GM19372 (cell line): ENCODE data around the gene AMBN.

Experiments
- ATAC-seq: cut with Tn5 transposase; IDR thresholded peaks from one replicate; pipeline ENCODE4 v1.9.1; 2021; ENCODE audit warnings: mild to moderate bottlenecking, low read depth, moderate library complexity; ENCODE audit not compliant: unreplicated experiment

AMBN gene

GRCh38 chr4:70591955-70592582 lies at the start of gene AMBN:
TSS of gene AMBN (plus strand) at chr4:70592256. CDS start at chr4:70592359, 103 bp downstream.
- no peak for ATAC-seq

DNA sequence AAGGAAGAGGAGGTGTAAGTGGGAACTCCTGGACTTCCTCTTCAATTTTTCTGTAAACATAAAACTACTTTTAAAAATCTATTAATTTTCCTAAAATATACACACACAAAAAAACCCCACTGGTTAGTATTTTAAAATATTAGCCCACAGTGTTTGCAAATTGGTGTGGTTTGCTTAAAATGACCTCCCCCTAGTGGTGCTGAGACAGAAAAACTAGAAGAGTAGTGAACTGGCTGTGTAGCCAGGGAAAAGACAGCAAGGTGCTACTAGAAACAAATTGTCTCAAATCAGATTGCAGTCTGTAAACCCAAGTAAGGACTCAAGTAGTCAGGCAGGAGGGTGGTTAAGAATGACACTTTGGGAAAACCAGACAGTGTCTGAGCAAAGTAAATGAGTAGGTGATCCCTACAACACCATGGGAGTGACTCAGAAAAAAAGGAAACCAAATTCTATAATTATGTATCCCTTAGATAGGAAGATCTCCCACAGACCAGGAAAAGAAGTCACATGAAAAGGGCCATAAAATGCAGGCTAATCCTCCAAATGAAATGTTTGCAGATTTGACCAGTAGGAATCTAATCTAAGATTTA lies 47.7 kb upstream of the AMBN start:
- ATAC-seq, result no peak

GRCh38 chr4:70556856-70557255 lies 35.2 kb upstream of the AMBN start:
- ATAC-seq, result no peak

DNA sequence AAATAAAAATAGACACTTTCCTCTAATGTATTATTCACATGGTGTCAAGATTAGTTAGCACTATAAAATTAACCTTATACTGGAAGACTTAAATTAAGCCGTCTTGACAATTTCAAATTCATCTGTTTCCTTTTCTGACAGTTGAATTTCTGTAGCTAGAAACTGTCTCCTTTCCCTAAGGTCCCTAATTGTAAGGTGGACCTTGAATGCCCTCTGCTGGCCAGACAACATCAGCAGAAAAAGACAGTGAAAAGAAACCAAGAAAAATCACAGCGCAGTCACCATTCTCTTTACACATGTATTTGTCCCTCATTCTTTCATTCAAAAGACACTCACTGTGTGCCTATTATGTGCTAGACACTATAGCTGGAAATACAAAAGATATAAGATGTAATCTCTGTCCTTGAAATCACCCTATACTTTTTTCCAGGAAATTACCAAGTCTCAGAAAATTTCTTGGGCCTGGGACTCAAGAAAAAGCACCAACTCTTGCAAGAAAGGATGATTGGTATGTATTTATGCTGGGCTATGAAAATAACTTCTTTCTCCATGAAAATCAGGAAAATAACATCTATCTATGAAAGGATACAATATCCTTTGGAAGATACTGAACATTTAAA lies 32.7 kb upstream of the AMBN start:
- peak; percentile 89 for ATAC-seq

GRCh38 chr4:70559924-70560323 lies 32.1 kb upstream of the AMBN start:
- no peak for ATAC-seq

GRCh38 chr4:70564033-70564432 lies 28.0 kb upstream of the AMBN start:
- ATAC-seq, result no peak

DNA sequence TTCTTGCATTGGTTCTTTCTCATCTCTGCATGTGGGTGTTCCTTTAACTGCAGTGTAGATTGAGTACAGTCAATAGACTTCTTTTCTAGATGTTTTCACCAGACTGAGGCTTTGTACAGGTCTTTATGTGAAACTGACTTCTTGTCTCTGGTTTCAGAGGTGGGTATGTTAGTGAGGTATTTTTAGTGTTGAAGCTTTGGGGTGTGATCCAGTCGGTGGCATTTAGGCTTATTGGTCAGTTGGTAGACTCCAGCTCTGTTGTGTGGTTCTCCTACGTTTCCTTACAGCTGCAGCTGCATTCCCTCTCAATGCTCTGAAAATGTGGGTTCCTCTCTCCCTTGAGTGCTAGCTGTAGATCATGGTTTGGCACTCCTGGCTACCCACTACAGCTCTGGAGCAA lies 21.3 kb upstream of the AMBN start:
- ATAC-seq, result no peak

DNA sequence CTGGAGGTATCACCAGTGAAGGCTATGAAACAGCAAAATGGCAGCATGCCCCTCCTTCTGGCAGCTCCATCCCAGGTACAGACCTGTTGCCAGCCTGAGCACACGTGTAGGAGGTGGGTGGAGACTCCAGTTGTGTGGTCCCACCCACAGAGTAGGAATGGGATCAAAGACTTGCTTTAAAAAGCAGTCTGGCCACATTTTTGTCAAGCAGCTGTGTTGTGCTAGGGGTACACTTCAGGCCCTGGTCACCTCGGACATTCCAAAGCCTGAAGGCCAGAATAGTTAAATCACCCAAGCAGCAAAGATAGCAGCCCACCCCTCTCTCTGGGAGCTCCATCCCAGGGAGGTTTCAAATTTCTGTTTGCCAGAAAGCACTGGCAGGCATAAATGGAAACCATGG lies 20.3 kb upstream of the AMBN start:
- no peak for ATAC-seq

- ATAC-seq, result no peak
These were observed 16.1 kb upstream of the AMBN start for GRCh38 chr4:70575964-70576363.

- no peak for ATAC-seq
These were observed 14.7 kb upstream of the AMBN start for GRCh38 chr4:70577220-70577927.

GRCh38 chr4:70581980-70582379 lies 10.1 kb upstream of the AMBN start:
- no peak for ATAC-seq

- no peak for ATAC-seq
These were observed 7.9 kb upstream of the AMBN start for GRCh38 chr4:70583952-70584834.

GRCh38 chr4:70586841-70587240 lies 5.2 kb upstream of the AMBN start:
- no peak for ATAC-seq

GRCh38 chr4:70589785-70590184 lies 2.3 kb upstream of the AMBN start:
- ATAC-seq, result peak; percentile 96

DNA sequence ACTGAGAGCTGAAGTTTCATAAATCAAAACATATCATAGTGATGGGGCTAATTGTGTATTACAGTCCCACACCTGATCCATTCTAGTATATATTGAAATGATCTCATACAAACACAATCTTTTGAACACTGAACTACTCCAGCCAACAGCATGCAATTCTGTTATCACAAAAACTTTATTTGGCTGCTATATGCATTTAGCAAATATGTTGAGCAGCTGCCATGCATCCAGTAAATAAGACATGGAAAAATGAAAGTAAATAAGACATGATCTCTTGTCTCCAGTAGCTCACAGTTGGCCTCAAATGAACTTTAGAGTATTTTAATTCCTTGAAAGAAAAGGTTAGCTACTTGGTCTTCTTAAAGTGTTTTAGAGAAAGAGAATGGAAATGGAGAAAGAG lies 2.1 kb downstream of the AMBN start:
- ATAC-seq, result no peak

- ATAC-seq, result no peak
These were observed 8.2 kb downstream of the AMBN start for GRCh38 chr4:70600305-70600704.

GRCh38 chr4:70600977-70601376 lies 8.9 kb downstream of the AMBN start:
- ATAC-seq, result no peak

- ATAC-seq, result peak; percentile 99
These were observed 9.5 kb downstream of the AMBN start for GRCh38 chr4:70601422-70602039.

DNA sequence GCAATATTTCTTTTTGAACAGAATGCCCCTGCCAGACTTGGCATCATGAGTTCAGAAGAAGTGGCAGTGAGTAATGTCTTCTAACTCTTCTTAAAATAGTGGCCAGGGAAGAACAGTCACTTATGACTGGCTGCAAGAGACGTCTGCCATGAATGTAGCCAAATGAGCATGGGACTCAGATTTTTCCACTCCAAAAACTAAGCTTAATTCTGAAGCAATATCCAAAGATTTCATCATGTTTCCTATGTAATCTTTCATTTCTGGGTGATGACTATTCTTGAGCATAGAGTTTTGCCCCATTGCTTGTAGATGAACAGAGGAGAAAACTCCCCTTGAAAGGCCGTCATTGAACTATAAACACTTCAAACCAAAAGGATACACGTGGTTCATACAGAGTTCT lies 11.8 kb downstream of the AMBN start:
- no peak for ATAC-seq

- no peak for ATAC-seq
These were observed 14.4 kb downstream of the AMBN start for GRCh38 chr4:70606459-70606858.
